Neural crest cell (in vitro differentiated cells): ENCODE measurements around the gene IGLL1. TPM values are rescaled to one million over a fixed set of nuclear protein-coding genes. Genes with fewer than 3 reads are reported as not detected.
A peak's percentile ranks its signal among the peaks of the same experiment; 100 is the strongest.

Source experiments
- DNase-seq: peaks from one replicate; pipeline ENCODE4 v3.0.0; 2021; ENCODE audit warnings: low read depth, mixed read lengths, low spot score
- H3K27ac Mint-ChIP-seq: one replicate; pipeline ENCODE4 v1.8.0; 2021; ENCODE audit warnings: mild to moderate bottlenecking, mixed read lengths; ENCODE audit not compliant: unreplicated experiment
- H3K27me3 Mint-ChIP-seq: 2 replicates; pipeline ENCODE4 v1.8.0; 2021; ENCODE audit warnings: low read depth, mild to moderate bottlenecking, mixed read lengths
- H3K36me3 Mint-ChIP-seq: 2 replicates; pipeline ENCODE4 v1.8.0; 2021; ENCODE audit warnings: low read depth, mild to moderate bottlenecking, mixed read lengths
- H3K4me1 Mint-ChIP-seq: 2 replicates; pipeline ENCODE4 v1.8.0; 2021; ENCODE audit warnings: mixed read lengths
- H3K4me3 Mint-ChIP-seq: one replicate; pipeline ENCODE4 v1.8.0; 2021; ENCODE audit warnings: mild to moderate bottlenecking, mixed read lengths
- H3K9me3 Mint-ChIP-seq: 2 replicates; pipeline ENCODE4 v1.8.0; 2021; ENCODE audit warnings: mixed read lengths
- CTCF ChIP-seq: fragments of 200-600 bp; sonication (generic); conservative IDR thresholded peaks from 2 replicates; pipeline ENCODE4 v1.5.0; 2021; ENCODE audit warnings: antibody characterized with exemption, mild to moderate bottlenecking
- total RNA-seq: library from RNA; stranded (reverse); gene quantifications from 2 replicates; pipeline ENCODE4 v1.2.1, GENCODE V29; 2021

The IGLL1 gene
- total RNA-seq, 1 donor from 2014 or later: not detected

- TF ChIP-seq CTCF: no peak
- H3K27ac Mint-ChIP-seq: no peak overlapping the region
These were observed 41.1 kb upstream of the IGLL1 start for GRCh38 chr22:23621082-23621780.

GRCh38 chr22:23613193-23613972 is 33.3 kb upstream of the IGLL1 start:
- Mint-ChIP-seq H3K27ac (no peak overlapping the region), H3K9me3 (no peaks in the 10 kb centered on the region), H3K4me1 (no peaks in the 10 kb centered on the region), H3K27me3 (peaks cover 10% of the 10 kb centered on the region), H3K4me3 (no peak overlapping the region), H3K36me3 (no peaks in the 10 kb centered on the region)
- no peak for TF ChIP-seq CTCF
- no peak for DNase-seq

More at GRCh38 chr22:23621082-23621780, 41.1 kb upstream of the IGLL1 start:
- H3K36me3 Mint-ChIP-seq: no peaks in the 10 kb centered on the region
- DNase-seq: no peak
- peaks cover 15% of the 10 kb centered on the region for H3K4me1 Mint-ChIP-seq
- no peak overlapping the region for H3K4me3 Mint-ChIP-seq
- H3K9me3 Mint-ChIP-seq: no peaks in the 10 kb centered on the region
- H3K27me3 Mint-ChIP-seq: peaks cover 15% of the 10 kb centered on the region

GRCh38 chr22:23609983-23610781 is 30.1 kb upstream of the IGLL1 start:
- H3K4me3 Mint-ChIP-seq: no peak overlapping the region
- no peaks in the 10 kb centered on the region for H3K4me1 Mint-ChIP-seq
- H3K36me3 Mint-ChIP-seq: no peaks in the 10 kb centered on the region
- H3K27ac Mint-ChIP-seq: no peak overlapping the region
- TF ChIP-seq CTCF: no peak
- peaks cover 3% of the 10 kb centered on the region for H3K27me3 Mint-ChIP-seq
- no peaks in the 10 kb centered on the region for H3K9me3 Mint-ChIP-seq
- no peak for DNase-seq

GRCh38 chr22:23608583-23608982 is 28.5 kb upstream of the IGLL1 start:
- H3K4me3 Mint-ChIP-seq: no peak overlapping the region
- peak; percentile 30 for DNase-seq
- TF ChIP-seq CTCF: no peak
- H3K27me3 Mint-ChIP-seq: peaks cover 7% of the 10 kb centered on the region
- H3K36me3 Mint-ChIP-seq: no peaks in the 10 kb centered on the region
- H3K9me3 Mint-ChIP-seq: no peaks in the 10 kb centered on the region
- H3K27ac Mint-ChIP-seq: no peak overlapping the region
- no peaks in the 10 kb centered on the region for H3K4me1 Mint-ChIP-seq
